Medulla oblongata (tissue), 1 donor: ENCODE data around the gene CENPE.

Experiments used
- DNase-seq: peaks from one replicate; pipeline ENCODE4 v3.0.0-alpha.2; 2015; ENCODE audit errors: extremely low spot score

The CENPE gene

GRCh38 chr4:103136671-103137445 lies 61.3 kb downstream of the CENPE start:
- no peak for DNase-seq

DNA sequence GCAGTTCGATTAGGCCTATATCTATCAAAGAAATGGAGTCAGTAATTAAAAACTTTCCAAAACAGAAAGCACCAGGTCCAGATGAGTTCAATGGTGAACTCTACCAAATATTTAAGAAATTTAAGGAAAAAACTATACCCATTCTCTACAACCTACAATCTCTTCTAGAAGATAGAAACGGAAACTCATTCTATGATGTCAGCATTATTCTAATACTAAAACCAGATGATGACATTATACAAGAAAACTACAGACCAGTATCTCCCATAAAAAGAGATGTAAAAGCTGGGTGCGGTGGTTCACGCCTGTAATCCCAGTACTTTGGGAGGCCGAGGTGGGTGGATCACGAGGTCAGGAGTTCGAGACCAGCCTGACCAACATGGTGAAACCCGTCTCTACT lies 69.0 kb downstream of the CENPE start:
- DNase-seq, result no peak

- no peak for DNase-seq
Observed at GRCh38 chr4:103126126-103126525, 72.0 kb downstream of the CENPE start.

- DNase-seq, result no peak
Observed at GRCh38 chr4:103123114-103123513, 75.0 kb downstream of the CENPE start.

DNA sequence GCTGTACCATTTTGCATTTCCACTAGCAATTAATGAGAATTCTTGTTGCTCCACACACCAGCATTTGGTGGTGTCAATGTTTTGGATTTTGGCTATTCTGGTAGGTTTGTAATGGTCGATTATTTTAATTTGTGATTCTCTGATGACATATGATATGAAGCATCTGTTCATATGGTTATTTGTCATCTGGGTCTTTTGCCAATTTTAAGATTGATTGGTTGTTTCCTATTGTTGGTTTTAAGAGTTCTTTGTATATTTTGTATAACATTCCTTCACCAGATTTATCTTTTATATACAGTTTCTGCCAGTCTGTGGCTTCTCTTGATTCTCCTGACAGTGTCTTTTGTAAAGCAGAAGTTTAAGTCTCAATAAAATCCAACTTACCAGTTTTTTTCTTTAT lies 80.0 kb downstream of the CENPE start:
- DNase-seq, result no peak

DNA sequence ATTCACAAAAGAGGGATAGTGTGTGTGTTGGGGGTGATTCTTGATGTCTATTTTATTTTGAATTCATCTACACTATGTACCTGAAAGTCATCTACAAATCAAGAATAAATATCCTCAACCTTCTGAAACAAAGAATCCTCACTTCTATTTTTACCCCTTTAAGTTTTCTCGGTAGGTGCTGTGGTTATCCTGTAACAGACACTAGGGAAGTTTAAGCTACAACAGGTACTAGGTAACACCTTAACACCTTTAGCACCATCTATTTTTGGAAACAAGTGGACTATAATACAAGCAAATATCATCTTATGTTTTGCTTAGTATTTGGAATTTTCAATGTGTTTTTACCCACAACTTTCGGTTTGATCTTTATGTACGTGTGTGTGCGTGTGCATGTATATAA lies 86.5 kb downstream of the CENPE start:
- no peak for DNase-seq

DNA sequence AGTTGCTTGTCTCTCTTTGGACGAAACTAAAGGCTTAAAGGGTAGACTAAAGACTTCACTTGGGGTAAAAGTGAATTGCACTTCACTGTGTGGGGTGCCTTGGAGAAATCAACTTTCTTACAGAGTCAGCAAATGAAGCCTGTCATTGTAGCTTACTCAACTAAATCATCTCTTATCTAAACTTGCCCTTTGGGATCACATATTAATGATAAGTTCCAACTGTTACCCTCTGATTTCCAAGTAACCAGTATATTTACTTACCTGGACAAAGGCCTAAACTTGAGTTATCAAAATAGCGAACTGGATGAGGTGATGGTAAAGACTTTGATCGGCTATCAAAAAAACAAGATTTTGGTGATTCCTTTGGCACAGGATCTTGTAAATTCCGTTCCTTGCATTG lies 89.6 kb downstream of the CENPE start:
- no peak for DNase-seq

- DNase-seq, result no peak
Observed at GRCh38 chr4:103105558-103106356, 92.4 kb downstream of the CENPE start.

- no peak for DNase-seq
Observed at GRCh38 chr4:103104886-103105285, 93.3 kb downstream of the CENPE start.

DNA sequence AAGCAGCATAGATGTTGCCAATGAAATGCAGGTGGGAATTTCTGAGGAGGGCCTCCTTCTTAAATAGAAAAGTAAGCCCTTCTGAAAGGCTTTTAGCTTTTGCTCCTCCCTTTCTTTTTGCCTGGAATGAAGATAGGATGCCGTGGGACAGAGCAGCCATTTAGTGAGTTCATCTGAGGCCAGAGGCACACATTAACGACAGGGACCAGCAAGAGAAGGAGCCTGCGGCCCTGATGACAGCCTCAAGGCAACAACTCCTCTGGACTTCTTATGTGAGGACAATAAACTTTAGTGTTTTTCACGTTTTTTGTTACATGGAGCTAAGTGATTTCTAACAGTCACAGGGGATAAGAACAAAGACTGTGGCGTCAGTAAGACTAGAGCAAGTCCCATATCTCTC lies 97.5 kb downstream of the CENPE start:
- DNase-seq, result no peak

DNA sequence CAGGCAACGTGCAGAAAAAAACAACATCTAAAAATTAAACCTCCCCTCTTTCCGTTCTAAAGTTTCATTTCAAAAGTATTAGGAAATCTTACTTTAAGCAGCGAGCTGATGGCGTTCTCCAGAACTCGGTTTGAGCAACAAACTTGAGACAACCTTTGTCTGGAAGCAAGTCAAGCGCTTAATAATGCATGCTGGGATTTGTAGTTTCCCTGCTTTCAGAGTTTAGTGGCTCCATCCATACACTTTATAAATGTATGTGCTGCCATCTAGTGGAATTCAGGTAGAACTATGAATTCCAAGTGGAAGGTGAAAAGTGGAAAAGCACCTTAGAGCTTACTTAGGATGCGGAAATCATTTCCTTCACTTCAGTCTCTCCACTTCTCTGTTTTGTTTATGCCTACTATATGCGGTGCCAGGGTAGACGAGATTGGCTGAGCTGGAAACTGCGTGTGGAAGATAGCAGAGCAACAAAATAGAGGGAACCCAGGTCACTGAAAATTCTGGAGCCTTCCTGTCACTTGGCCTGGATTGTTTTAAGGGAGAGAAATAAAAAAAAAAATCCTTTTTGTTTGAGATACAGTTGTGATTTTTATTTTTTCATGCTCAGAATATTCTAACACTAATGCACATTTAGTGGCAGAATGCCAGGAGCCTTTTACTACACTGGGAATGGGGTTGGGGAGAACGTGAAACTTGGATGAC lies 98.3 kb downstream of the CENPE start, which contains the start of gene BDH2:
Gene BDH2 (minus strand): TSS at position 144 of the 702 bp plus-strand sequence. CDS start 3,580 bp downstream, outside the sequence.
- peak; percentile 96 for DNase-seq

- DNase-seq, result peak; percentile 48
Observed at GRCh38 chr4:103098756-103099440, 99.2 kb downstream of the CENPE start.

DNA sequence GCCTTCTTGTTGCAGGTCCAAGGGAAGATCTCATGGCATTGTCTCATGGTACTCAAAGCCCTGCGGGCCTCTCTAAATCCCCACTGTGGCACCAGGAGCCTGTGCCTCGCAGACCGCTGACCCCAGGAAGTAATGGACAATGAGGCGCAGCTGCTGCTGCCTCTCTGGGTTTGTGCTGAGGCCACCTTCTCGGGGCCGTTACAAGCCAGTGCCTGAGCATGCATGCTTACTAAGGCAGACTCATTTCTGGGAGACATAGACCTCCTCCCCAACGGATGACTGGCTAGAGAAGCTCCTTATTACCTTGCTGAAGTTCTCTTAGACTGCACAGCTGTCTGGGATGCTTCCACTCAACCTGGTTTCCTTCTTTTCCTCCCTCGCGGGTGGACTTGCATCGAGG lies 99.8 kb downstream of the CENPE start:
- peak; percentile 14 for DNase-seq

DNA sequence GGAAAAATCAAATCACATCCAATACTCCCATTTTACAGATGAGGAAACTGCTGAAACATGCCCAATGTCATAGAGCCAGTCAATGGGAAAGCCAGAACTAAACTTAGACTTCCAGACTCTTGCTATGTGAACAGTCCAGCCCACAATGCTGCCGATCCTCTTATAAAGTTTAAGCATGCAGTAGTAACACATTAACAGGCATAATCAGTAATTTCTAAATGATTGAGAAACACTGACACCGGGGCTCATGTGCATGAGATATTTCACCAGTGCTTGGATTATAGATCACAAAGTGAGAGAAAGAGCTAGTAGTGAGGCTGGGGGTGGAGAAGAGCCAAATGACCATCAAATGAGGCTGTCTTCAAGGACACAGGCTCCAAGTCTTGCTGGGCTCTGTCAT lies 101.0 kb downstream of the CENPE start:
- no peak for DNase-seq

DNA sequence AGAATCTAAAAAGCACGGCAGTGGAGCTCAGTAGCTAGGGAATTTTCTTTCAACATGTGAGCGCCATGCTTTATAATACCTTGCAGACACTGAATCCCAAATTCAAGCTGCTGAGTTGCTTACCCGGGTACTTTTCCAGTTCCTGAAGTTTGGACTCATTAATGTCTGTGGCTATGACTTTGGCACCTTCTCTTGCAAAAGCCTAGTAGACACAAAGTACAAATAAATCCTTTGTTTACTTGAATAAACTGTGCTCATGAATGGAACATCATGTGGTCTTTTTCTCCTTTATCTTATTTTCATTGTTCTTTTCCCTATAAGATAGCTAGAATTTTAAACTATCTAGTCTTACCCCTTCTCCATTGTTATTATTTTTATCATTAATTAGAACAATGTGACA lies 103.1 kb downstream of the CENPE start:
- peak; percentile 69 for DNase-seq

DNA sequence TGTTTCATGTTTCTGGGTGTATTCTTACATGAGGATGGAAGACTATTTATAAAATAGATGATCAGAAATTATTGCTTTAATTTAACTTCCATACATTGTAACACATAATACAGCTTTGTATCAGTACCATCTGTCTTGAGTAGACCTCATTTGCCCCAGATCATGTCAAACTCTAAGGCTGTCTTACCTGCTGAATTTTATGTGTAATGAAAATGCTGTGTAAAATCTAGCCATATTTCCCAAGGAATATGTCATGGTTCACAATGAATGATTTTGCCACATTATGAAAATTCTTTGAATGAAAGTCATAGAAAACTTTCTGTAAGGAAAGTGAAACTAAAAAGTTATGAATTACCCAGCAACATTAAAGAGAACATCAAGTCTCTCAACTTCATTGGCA lies 105.9 kb downstream of the CENPE start:
- DNase-seq, result no peak

DNA sequence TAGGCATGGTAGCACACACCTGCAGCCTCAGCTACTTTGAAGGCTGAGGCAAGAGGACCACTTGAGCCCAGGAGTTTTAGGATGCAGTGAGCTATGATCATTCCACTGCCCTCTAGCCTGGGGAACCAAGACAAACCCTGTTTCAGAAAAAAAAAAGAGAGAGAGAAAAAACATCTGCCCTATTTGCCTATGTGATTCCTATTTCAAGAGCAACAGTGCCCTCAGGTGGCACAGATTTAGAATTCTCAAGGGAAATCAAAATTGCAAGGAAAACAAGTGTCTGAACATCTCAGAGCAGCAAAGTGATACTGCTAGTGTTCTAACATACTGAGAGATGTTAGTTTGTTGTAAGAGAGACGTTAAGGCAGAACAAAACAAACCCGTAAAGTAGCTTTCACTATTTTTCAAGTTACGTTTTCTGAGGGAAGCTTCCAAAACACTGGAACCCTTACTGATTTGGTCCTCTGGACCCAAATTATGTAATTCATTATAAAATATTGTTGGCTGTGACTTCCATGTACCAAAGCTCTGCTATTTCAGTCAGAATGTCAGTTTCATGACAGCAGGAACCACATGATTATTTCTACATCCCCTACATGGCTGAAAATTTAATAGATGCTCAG lies 106.4 kb downstream of the CENPE start:
- peak; percentile 90 for DNase-seq

DNA sequence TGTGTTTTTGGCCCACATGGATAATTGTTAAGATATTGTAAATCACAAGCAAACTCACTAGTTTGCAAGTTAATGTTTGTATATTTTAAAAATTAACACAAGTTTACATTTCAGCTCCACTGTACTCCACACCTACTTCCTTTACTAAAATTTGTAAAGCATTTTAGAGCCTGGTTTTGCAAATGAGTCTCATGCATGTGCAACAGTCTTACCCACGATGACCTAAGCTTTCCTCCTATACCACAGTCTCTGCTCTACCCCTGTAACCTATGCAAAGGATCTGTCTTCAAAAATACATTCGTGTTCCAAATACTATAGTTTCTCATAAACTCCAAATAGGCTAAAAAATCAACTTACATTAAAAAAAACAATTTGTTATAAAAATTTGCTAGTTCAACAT lies 108.7 kb downstream of the CENPE start:
- no peak for DNase-seq

- DNase-seq, result no peak
Observed at GRCh38 chr4:103086551-103086950, 111.6 kb downstream of the CENPE start.

DNA sequence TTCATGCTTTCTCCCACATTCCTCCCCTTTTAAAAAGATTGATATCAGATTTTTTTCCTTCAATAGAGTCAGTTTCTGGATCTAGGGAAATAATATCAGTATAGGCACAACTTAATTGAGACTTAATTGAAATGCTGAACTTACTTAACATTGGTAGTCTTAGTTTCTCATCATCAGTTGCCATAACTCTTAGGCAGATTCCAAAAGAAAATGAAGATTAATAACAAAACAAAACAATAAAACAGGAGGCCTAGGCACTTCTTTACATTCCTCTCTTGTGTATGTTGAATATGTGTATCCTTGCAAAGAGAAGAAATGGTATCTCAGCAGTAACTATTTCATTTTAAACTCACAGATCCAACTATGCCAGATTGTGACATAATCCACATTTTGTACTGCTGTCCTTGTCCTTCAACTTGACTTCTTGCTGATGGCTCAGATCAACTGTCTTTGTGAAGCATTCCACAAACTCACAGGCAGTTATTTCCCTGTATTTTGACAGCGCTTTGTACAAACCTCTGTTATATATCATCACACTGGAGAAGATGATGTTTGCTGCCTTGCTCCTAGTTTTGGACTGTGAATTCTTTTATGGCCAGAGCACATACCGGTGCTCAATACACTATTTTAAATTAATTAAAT lies 112.5 kb downstream of the CENPE start:
- DNase-seq, result no peak

- no peak for DNase-seq
Observed at GRCh38 chr4:103079621-103080020, 118.5 kb downstream of the CENPE start.
